HCT116 (cell line): ENCODE data around the gene KCNMB2. TPM values are rescaled to one million over a fixed set of nuclear protein-coding genes. Genes with fewer than 3 reads are reported as not detected.

ENCODE experiments used
- ATAC-seq: fragments of 200-7000 bp; cut with Tn5 transposase; 2 replicates; pipeline ENCODE4 v1.9.1; 2020; ENCODE audit warnings: mild to moderate bottlenecking, moderate library complexity
- BruUV-seq: library from RNA; stranded (reverse); fragments of 400-500 nt; replicated peaks from 2 replicates; lab custom pipeline; 2021; lab: Mats Ljungman, UMichigan
- CTCF ChIA-PET: fragments of 300-600 bp; sonication (Branson Sonifier 250); formaldehyde crosslinking; loops from one replicate; lab custom pipeline; 2021; ENCODE audit warnings: antibody characterized with exemption; lab: Charles Lee
- POLR2A ChIA-PET: fragments of 300-600, 350-600 bp; sonication (Branson Sonifier 250); formaldehyde crosslinking; loops from one replicate; lab custom pipeline; 2021; ENCODE audit warnings: antibody characterized with exemption; lab: Charles Lee
- RAD21 ChIA-PET, 2 experiments: fragments of 300-600 bp; sonication (Branson Sonifier 250); formaldehyde crosslinking; loops; one replicate each; lab custom pipeline; 2023; ENCODE audit warnings: low total read pairs in 2 of 2; ENCODE audit not compliant: uncharacterized antibody in 2 of 2, unreplicated experiment in 2 of 2, low non-redundant PET in 1 of 2; lab: Charles Lee
- DNase-seq: peaks from one replicate; pipeline ENCODE4 v3.0.0-alpha.2; 2010; ENCODE audit warnings: low read depth, low spot score
- H2AFZ ChIP-seq: fragments of 200-600 bp; shearing (Covaris generic), sonication (generic); 2 replicates; pipeline ENCODE4 v1.6.1; 2017; ENCODE audit warnings: low read depth, mixed run types, mixed read lengths, antibody characterized with exemption, low read length; ENCODE audit not compliant: poor library complexity, severe bottlenecking
- H3K27ac ChIP-seq: 2 replicates; pipeline ENCODE4 v1.5.1; 2012; ENCODE audit warnings: low read depth, low read length
- H3K27me3 ChIP-seq: fragments of 200-600 bp; sonication (generic); 2 replicates; pipeline ENCODE4 v1.6.1; 2016; ENCODE audit warnings: mixed run types, low read length, mixed read lengths; ENCODE audit not compliant: insufficient read depth
- H3K36me3 ChIP-seq, 2 experiments: fragments of 200-500 bp in 1 of 2; fragments of 200-600 bp in 1 of 2; sonication (Bioruptor generic) in 1 of 2; sonication (generic) in 1 of 2; 2 replicates each; pipeline versions ENCODE4 v1.5.1 to v1.6.1; 2014 to 2016; ENCODE audit warnings: low read length in 2 of 2, inconsistent platforms in 1 of 2, mixed read lengths in 1 of 2, mixed run types in 1 of 2; ENCODE audit not compliant: insufficient read depth in 2 of 2, control insufficient read depth in 1 of 2
- H3K4me1 ChIP-seq, 2 experiments: fragments of 200-600 bp in 1 of 2; sonication (generic) in 1 of 2; 2 replicates each; pipeline versions ENCODE4 v1.5.1 to v1.6.1; 2012 to 2017; ENCODE audit warnings: low read length in 2 of 2, inconsistent platforms in 1 of 2, mild to moderate bottlenecking in 1 of 2, mixed read lengths in 1 of 2, mixed run types in 1 of 2, moderate library complexity in 1 of 2; ENCODE audit not compliant: insufficient read depth in 2 of 2, control insufficient read depth in 1 of 2
- H3K4me2 ChIP-seq: fragments of 200-600 bp; sonication (generic); 2 replicates; pipeline ENCODE4 v1.6.1; 2017; ENCODE audit warnings: mixed run types, low read length, mixed read lengths
- H3K4me3 ChIP-seq, 2 experiments: fragments of 200-600 bp in 1 of 2; sonication (generic) in 1 of 2; replicated peaks in 1 of 2; 2 replicates each; pipeline ENCODE4 v1.5.1; 2011 to 2016; ENCODE audit warnings: low read length in 2 of 2, control low read depth in 1 of 2, low read depth in 1 of 2, mild to moderate bottlenecking in 1 of 2, mixed read lengths in 1 of 2, mixed run types in 1 of 2
- H3K79me2 ChIP-seq: fragments of 200-600 bp; sonication (generic); 2 replicates; pipeline ENCODE4 v1.6.1; 2017; ENCODE audit warnings: mild to moderate bottlenecking, mixed run types, low read length, moderate library complexity, mixed read lengths; ENCODE audit not compliant: insufficient read depth
- H3K9ac ChIP-seq: fragments of 200-600 bp; sonication (generic); 2 replicates; pipeline ENCODE4 v1.6.1; 2016; ENCODE audit warnings: low read length, mixed read lengths
- H3K9me2 ChIP-seq: fragments of 200-600 bp; sonication (generic), shearing (Covaris generic); 2 replicates; pipeline ENCODE4 v1.6.1; 2017; ENCODE audit warnings: mixed run types, mild to moderate bottlenecking, moderate library complexity; ENCODE audit not compliant: insufficient read depth
- H3K9me3 ChIP-seq, 2 experiments: fragments of 200-500 bp in 1 of 2; fragments of 200-600 bp in 1 of 2; sonication (Bioruptor generic) in 1 of 2; sonication (generic) in 1 of 2; 2 replicates each; pipeline ENCODE4 v1.6.1; 2014 to 2017; ENCODE audit warnings: low read length in 2 of 2, mixed read lengths in 2 of 2, inconsistent platforms in 1 of 2, low read depth in 1 of 2, mild to moderate bottlenecking in 1 of 2, mixed run types in 1 of 2, moderate library complexity in 1 of 2; ENCODE audit not compliant: control insufficient read depth in 1 of 2, insufficient read depth in 1 of 2
- H4K20me1 ChIP-seq: fragments of 200-600 bp; sonication (generic), shearing (Covaris generic); 2 replicates; pipeline ENCODE4 v1.6.1; 2017; ENCODE audit warnings: mixed run types, mild to moderate bottlenecking, moderate library complexity; ENCODE audit not compliant: insufficient read depth
- CBX3 ChIP-seq: IDR thresholded peaks from 2 replicates; pipeline ENCODE4 v1.6.1; 2012; ENCODE audit warnings: low read depth
- ELF1 ChIP-seq: IDR thresholded peaks from 2 replicates; pipeline ENCODE4 v1.6.1; 2012; ENCODE audit warnings: low read depth, borderline replicate concordance
- EZH2 ChIP-seq: fragments of 200-600 bp; sonication (generic); IDR thresholded peaks from 2 replicates; pipeline ENCODE4 v1.6.1; 2017; ENCODE audit warnings: antibody characterized with exemption, mixed run types
- EZH2phosphoT487 ChIP-seq: fragments of 200-600 bp; IDR thresholded peaks from 2 replicates; pipeline ENCODE4 v1.6.1; 2018; ENCODE audit warnings: antibody characterized with exemption, borderline replicate concordance
- FOSL1 ChIP-seq: IDR thresholded peaks from 2 replicates; pipeline ENCODE4 v1.6.1; 2012; ENCODE audit warnings: low read depth
- POLR2A ChIP-seq: IDR thresholded peaks from 2 replicates; pipeline ENCODE4 v1.7.0; 2011; ENCODE audit warnings: borderline replicate concordance; ENCODE audit not compliant: insufficient read depth, insufficient read length; ENCODE audit errors: extremely low read depth
- SP1 ChIP-seq: IDR thresholded peaks from 2 replicates; pipeline ENCODE4 v1.6.1; 2012; ENCODE audit warnings: low read depth
- SRF ChIP-seq: IDR thresholded peaks from 2 replicates; pipeline ENCODE4 v1.6.1; 2012; ENCODE audit warnings: low read depth
- TCF7L2 ChIP-seq: IDR thresholded peaks from 2 replicates; pipeline ENCODE4 v1.7.0; 2011; ENCODE audit warnings: borderline replicate concordance, inconsistent platforms; ENCODE audit not compliant: insufficient read depth, insufficient read length; ENCODE audit errors: extremely low read depth
- YY1 ChIP-seq: IDR thresholded peaks from 2 replicates; pipeline ENCODE4 v1.6.1; 2011; ENCODE audit warnings: low read length, low read depth, moderate library complexity, mild to moderate bottlenecking; ENCODE audit not compliant: insufficient replicate concordance; ENCODE audit errors: extremely low read depth
- ZFX ChIP-seq: fragments of 450-650 bp; IDR thresholded peaks from 2 replicates; pipeline ENCODE4 v1.6.1; 2017
- ZNF274 ChIP-seq: fragments of 200-500 bp; sonication (Bioruptor generic); IDR thresholded peaks from 2 replicates; pipeline ENCODE4 v1.6.1; 2014; ENCODE audit warnings: mild to moderate bottlenecking, low read depth, low read length, inconsistent platforms
- intact Hi-C: fragments of 100-400 bp; cut with micrococcal nuclease; formaldehyde crosslinking; loops from 2 replicates; pipeline ENCODE4 v1.10.0; 2022
- total RNA-seq: library from RNA; stranded (reverse); gene quantifications from one replicate; pipeline ENCODE4 v1.2.1, GENCODE V29; 2021; ENCODE audit not compliant: unreplicated experiment
- TF ChIP-seq, protein P1 (sequence below): IDR thresholded peaks from 2 replicates; pipeline ENCODE4 v1.6.1; 2012
- TF ChIP-seq, protein P2 (sequence below): IDR thresholded peaks from 2 replicates; pipeline ENCODE4 v1.6.1; 2012; ENCODE audit warnings: low read depth

KCNMB2 gene
- total RNA-seq, 1 experiment from 2014 or later, result not detected

DNA sequence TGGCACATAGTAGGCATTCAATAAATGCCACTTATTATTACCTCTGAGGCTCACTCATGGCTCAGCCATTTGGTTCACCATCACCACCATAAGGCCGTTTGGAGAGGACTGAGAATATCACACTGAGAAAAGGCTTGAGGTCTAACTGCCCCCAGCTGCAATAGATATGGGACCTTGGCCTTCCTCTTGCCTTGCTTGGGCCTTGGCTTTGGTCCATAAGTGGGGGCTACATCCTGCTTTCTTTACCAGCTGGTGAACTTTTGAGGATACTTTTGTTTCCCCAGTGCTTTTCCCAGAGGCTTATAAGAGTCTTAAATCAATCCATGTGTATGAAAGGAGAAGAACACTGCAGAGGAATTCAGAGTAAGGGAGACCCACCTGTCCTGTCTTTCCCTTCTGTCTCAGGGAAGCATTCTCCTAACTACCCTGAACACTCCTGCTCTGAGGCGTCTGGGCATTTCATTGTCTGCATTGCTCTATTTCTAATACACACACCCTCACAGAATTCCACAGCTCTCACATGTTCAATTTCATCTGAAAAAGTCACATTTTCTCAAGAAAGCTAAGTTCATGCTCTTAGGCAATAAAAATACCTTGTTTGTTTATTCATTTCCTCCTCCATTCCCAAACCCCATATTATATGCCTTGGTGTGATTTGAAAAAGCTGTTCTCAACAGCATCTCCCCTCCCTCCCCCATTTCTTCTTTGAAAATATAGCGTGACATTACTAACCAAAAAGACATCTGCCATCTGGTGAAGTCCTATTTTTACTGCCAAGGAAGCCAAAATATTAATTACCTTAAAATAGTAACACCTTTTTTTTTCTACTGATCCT, 22.5 kb upstream of the KCNMB2 start:
- no peaks in the 10 kb centered on the region for H3K9me2 ChIP-seq
- H3K4me3 ChIP-seq, result no peak overlapping the region
- H3K27me3 ChIP-seq, result no peaks in the 10 kb centered on the region
- H3K9ac ChIP-seq, result no peak overlapping the region
- no peak for ATAC-seq
- POLR2A ChIA-PET, result no interaction called here
- no peak for DNase-seq
- H3K79me2 ChIP-seq, result no peaks in the 10 kb centered on the region
- no peaks in the 10 kb centered on the region for H3K4me1 ChIP-seq
- no peak overlapping the region for H2AFZ ChIP-seq
- CTCF ChIA-PET, result no interaction called here
- no peak overlapping the region for H3K4me2 ChIP-seq
- BruUV-seq, result no TSS peak
- H3K36me3 ChIP-seq, result no peaks in the 10 kb centered on the region
- no peaks in the 10 kb centered on the region for H4K20me1 ChIP-seq
- H3K9me3 ChIP-seq, result no peaks in the 10 kb centered on the region
- TF ChIP-seq, protein P1, sequence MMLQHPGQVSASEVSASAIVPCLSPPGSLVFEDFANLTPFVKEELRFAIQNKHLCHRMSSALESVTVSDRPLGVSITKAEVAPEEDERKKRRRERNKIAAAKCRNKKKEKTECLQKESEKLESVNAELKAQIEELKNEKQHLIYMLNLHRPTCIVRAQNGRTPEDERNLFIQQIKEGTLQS, result no peak
- no peak for TF ChIP-seq ZFX
- no peak for TF ChIP-seq EZH2phosphoT487
- TF ChIP-seq SRF, result no peak
- TF ChIP-seq EZH2, result no peak
- TF ChIP-seq TCF7L2, result no peak
- TF ChIP-seq, all 23 proteins: peak for 0
- intact Hi-C loops, result no loop called here
- RAD21 ChIA-PET, result no interaction called here
- H3K27ac ChIP-seq, result no peak overlapping the region

DNA sequence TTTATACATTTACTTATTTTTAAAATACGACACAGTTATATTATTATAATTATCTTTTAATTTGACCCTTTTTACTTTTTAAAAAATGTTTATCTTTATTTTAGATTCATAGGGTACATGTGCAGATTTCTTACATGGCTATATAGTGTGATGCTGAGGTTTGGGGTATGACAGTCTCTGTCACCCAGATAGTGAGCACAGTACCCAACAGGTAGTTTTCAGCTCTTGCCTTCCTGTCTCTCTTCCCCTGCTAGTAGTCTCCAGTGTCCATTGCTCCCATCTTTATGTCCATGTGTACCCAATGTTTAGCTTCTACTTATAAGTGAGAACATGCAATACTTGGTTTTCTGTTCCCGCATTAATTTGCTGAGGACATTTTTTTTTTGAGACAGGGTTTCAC, 21.8 kb upstream of the KCNMB2 start:
- ATAC-seq (no peak), DNase-seq (no peak)
- H3K9me3 ChIP-seq, result no peaks in the 10 kb centered on the region
- no peak overlapping the region for H3K4me2 ChIP-seq
- CTCF ChIA-PET, result no interaction called here
- POLR2A ChIA-PET, result no interaction called here
- no TSS peak for BruUV-seq
- RAD21 ChIA-PET, result no interaction called here
- no peak overlapping the region for H2AFZ ChIP-seq
- intact Hi-C loops, result no loop called here
- no peaks in the 10 kb centered on the region for H4K20me1 ChIP-seq
- H3K27ac ChIP-seq, result no peak overlapping the region
- H3K4me3 ChIP-seq, result no peak overlapping the region
- H3K79me2 ChIP-seq, result no peaks in the 10 kb centered on the region
- no peaks in the 10 kb centered on the region for H3K4me1 ChIP-seq
- no peaks in the 10 kb centered on the region for H3K9me2 ChIP-seq
- H3K9ac ChIP-seq, result no peak overlapping the region
- no peaks in the 10 kb centered on the region for H3K36me3 ChIP-seq
- H3K27me3 ChIP-seq, result no peaks in the 10 kb centered on the region
- TF ChIP-seq CBX3 (no peak), EZH2 (no peak), ZNF274 (no peak), TCF7L2 (no peak), FOSL1 (no peak), ELF1 (no peak), SP1 (no peak), YY1 (no peak), POLR2A (no peak)
- TF ChIP-seq, protein P2, sequence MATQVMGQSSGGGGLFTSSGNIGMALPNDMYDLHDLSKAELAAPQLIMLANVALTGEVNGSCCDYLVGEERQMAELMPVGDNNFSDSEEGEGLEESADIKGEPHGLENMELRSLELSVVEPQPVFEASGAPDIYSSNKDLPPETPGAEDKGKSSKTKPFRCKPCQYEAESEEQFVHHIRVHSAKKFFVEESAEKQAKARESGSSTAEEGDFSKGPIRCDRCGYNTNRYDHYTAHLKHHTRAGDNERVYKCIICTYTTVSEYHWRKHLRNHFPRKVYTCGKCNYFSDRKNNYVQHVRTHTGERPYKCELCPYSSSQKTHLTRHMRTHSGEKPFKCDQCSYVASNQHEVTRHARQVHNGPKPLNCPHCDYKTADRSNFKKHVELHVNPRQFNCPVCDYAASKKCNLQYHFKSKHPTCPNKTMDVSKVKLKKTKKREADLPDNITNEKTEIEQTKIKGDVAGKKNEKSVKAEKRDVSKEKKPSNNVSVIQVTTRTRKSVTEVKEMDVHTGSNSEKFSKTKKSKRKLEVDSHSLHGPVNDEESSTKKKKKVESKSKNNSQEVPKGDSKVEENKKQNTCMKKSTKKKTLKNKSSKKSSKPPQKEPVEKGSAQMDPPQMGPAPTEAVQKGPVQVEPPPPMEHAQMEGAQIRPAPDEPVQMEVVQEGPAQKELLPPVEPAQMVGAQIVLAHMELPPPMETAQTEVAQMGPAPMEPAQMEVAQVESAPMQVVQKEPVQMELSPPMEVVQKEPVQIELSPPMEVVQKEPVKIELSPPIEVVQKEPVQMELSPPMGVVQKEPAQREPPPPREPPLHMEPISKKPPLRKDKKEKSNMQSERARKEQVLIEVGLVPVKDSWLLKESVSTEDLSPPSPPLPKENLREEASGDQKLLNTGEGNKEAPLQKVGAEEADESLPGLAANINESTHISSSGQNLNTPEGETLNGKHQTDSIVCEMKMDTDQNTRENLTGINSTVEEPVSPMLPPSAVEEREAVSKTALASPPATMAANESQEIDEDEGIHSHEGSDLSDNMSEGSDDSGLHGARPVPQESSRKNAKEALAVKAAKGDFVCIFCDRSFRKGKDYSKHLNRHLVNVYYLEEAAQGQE, result no peak
